Endothelial cell of umbilical vein (primary cell): ENCODE results near the gene HTN3. TPM values are rescaled to one million over a fixed set of nuclear protein-coding genes. Genes with fewer than 3 reads are reported as not detected.
A peak's percentile ranks its signal among the peaks of the same experiment; 100 is the strongest.
"Not testable (repeated sequence)": the region's sequence is repeated elsewhere in the genome, so short reads cannot be mapped to it uniquely, and the experiment has no call there.

Source experiments
- Bru-seq: library from RNA; stranded (reverse); fragments of 400-500 nt; gene quantifications from one replicate; lab custom pipeline; 2021; lab: Mats Ljungman, UMichigan
- BruChase-seq, 2 experiments: library from RNA; stranded (reverse); fragments of 400-500 nt; gene quantifications; one replicate each; lab custom pipeline; 2021; lab: Mats Ljungman, UMichigan
- BruUV-seq: library from RNA; stranded (reverse); fragments of 400-500 nt; replicated peaks from 2 replicates; lab custom pipeline; 2021; lab: Mats Ljungman, UMichigan
- CTCF ChIA-PET: fragments of 300-600, 350-600 bp; sonication (Branson Sonifier 250); formaldehyde crosslinking; loops from one replicate; lab custom pipeline; 2021; ENCODE audit warnings: antibody characterized with exemption, inconsistent platforms; lab: Charles Lee
- POLR2A ChIA-PET: fragments of 300-600, 350-600 bp; sonication (Branson Sonifier 250); formaldehyde crosslinking; loops from one replicate; lab custom pipeline; 2021; ENCODE audit warnings: antibody characterized with exemption, inconsistent platforms; lab: Charles Lee
- DNase-seq: peaks from one replicate; pipeline ENCODE4 v3.0.0-alpha.2; 2011; ENCODE audit warnings: low read depth, low spot score
- FAIRE-seq: peaks from 2 replicates; lab custom pipeline; 2011; peaks lifted over from hg19 to GRCh38; lab: Jason Lieb, UNC
- H2AFZ ChIP-seq: 2 replicates; pipeline ENCODE4 v1.6.0; 2012; ENCODE audit warnings: low read depth, low read length, control low read depth, inconsistent platforms
- H3K27ac ChIP-seq: 2 replicates; pipeline ENCODE4 v1.5.1; 2011; ENCODE audit warnings: low read depth, mild to moderate bottlenecking, control low read depth, low read length, moderate library complexity; ENCODE audit not compliant: insufficient read depth
- H3K27me3 ChIP-seq, 2 experiments: 2 replicates each; pipeline versions ENCODE4 v1.6.0 to v1.6.1; 2011; ENCODE audit warnings: low read length in 2 of 2, mixed read lengths in 1 of 2; ENCODE audit not compliant: control insufficient read depth in 2 of 2, insufficient read depth in 2 of 2
- H3K36me3 ChIP-seq, 2 experiments: 2 replicates in 1 of 2; 3 replicates in 1 of 2; pipeline ENCODE4 v1.5.1; 2011; ENCODE audit warnings: low read length in 2 of 2, mild to moderate bottlenecking in 1 of 2, moderate library complexity in 1 of 2; ENCODE audit not compliant: control insufficient read depth in 2 of 2, insufficient read depth in 2 of 2; ENCODE audit errors: extremely low read depth in 1 of 2
- H3K4me1 ChIP-seq: 3 replicates; pipeline ENCODE4 v1.5.1; 2011; ENCODE audit warnings: mild to moderate bottlenecking, low read length; ENCODE audit not compliant: control insufficient read depth, insufficient read depth; ENCODE audit errors: extremely low read depth
- H3K4me2 ChIP-seq: 2 replicates; pipeline ENCODE4 v1.6.1; 2011; ENCODE audit warnings: low read length, control low read depth, mixed read lengths; ENCODE audit not compliant: insufficient read depth
- H3K4me3 ChIP-seq, 3 experiments: fragments of 200-600 bp in 1 of 3; sonication (generic), shearing (Covaris generic) in 1 of 3; replicated peaks in 1 of 3; 2 replicates each; pipeline ENCODE4 v1.5.1; 2011 to 2016; ENCODE audit warnings: control low read depth in 3 of 3, low read length in 3 of 3, mild to moderate bottlenecking in 2 of 3, inconsistent platforms in 1 of 3, low read depth in 1 of 3, moderate library complexity in 1 of 3; ENCODE audit not compliant: insufficient read depth in 1 of 3
- H3K79me2 ChIP-seq: 2 replicates; pipeline ENCODE4 v1.6.0; 2012; ENCODE audit warnings: low read length, inconsistent platforms; ENCODE audit not compliant: control insufficient read depth, insufficient read depth
- H3K9ac ChIP-seq: replicated peaks from 2 replicates; pipeline ENCODE3; 2011; ENCODE audit warnings: low read length, control low read depth; ENCODE audit not compliant: insufficient read depth; ENCODE audit errors: extremely low read depth
- H3K9me1 ChIP-seq: replicated peaks from 3 replicates; pipeline ENCODE4 v1.6.0; 2011; ENCODE audit warnings: mild to moderate bottlenecking, low read length; ENCODE audit not compliant: control insufficient read depth, insufficient read depth; ENCODE audit errors: extremely low read depth
- H3K9me3 ChIP-seq: replicated peaks from 2 replicates; pipeline ENCODE4 v1.5.1; 2012; ENCODE audit warnings: low read length, inconsistent platforms; ENCODE audit not compliant: control insufficient read depth, insufficient read depth
- H4K20me1 ChIP-seq: replicated peaks from 2 replicates; pipeline ENCODE3; 2011; ENCODE audit warnings: mild to moderate bottlenecking, low read length; ENCODE audit not compliant: control insufficient read depth, insufficient read depth; ENCODE audit errors: extremely low read depth
- EZH2 ChIP-seq: IDR thresholded peaks from 2 replicates; pipeline ENCODE4 v1.6.1; 2012; ENCODE audit warnings: borderline replicate concordance, low read depth, mild to moderate bottlenecking, moderate library complexity, low read length, inconsistent platforms; ENCODE audit not compliant: severe bottlenecking
- dilution Hi-C: fragments of 300-500 bp; cut with MboI; formaldehyde crosslinking; loops from one replicate; pipeline ENCODE4 v1.15.0; 2019; ENCODE audit warnings: low sequenced_read_pairs; ENCODE audit not compliant: extremely low pct_ligation_motif_present
- intact Hi-C: fragments of 100-400 bp; cut with micrococcal nuclease; formaldehyde crosslinking; loops from one replicate; pipeline ENCODE4 v1.10.0; 2022
- long read RNA-seq: library from polyadenylated mRNA; stranded (forward); transcript quantifications from one replicate; pipeline ENCODE4 v2.0.0, GENCODE V29; 2021
- polyA minus RNA-seq, 3 experiments: library from RNA; depleted of rRNA, polyadenylated mRNA; stranded (reverse); fragments of >200 nt; gene quantifications; 1 replicate in 1 of 3; 2 replicates in 2 of 3; pipeline ENCODE4 v1.2.3, GENCODE V29; 2011
- polyA plus RNA-seq, 4 experiments: library from polyadenylated mRNA; depleted of rRNA in 3 of 4; stranded (reverse) in 3 of 4; unstranded in 1 of 4; fragments of >200 nt; gene quantifications; 2 replicates each; pipeline versions ENCODE4 v1.2.1 to v1.2.3, GENCODE V29; 2011 to 2012; ENCODE audit warnings: missing spikeins in 1 of 4
- total RNA-seq: library from RNA; stranded (reverse); gene quantifications from 2 replicates; pipeline ENCODE4 v1.2.3, GENCODE V29; 2021

HTN3 gene
- not detected in 2 replicates for total RNA-seq
- not detected in 2 replicates for polyA plus RNA-seq
- not detected in 2 replicates for polyA plus RNA-seq (2011; cell fraction: cytosol; rRNA removed)
- not detected in 2 replicates for polyA plus RNA-seq (2011; cell fraction: nucleus; rRNA removed)
- polyA plus RNA-seq (2012), result not detected in 2 replicates
- not detected in 2 replicates for polyA minus RNA-seq
- polyA minus RNA-seq (2011; cell fraction: cytosol; rRNA and poly(A)+ RNA removed), result not detected
- polyA minus RNA-seq (2011; cell fraction: nucleus; rRNA and poly(A)+ RNA removed), result not detected in 2 replicates
- not detected for Bru-seq, nascent RNA
- BruChase-seq, experiment 1, labeled RNA remaining after a 6-hour chase, result not detected
- BruChase-seq, experiment 2, labeled RNA remaining after a 2-hour chase, result not detected
- long read RNA-seq, result 0 reads

- H3K27me3 ChIP-seq, dilution Hi-C loops, intact Hi-C loops, H3K9me1 ChIP-seq, H3K4me2 ChIP-seq, FAIRE-seq, H3K36me3 ChIP-seq, H3K4me1 ChIP-seq, H3K9ac ChIP-seq, DNase-seq, BruUV-seq, POLR2A ChIA-PET, H2AFZ ChIP-seq, H4K20me1 ChIP-seq, H3K27ac ChIP-seq, H3K4me3 ChIP-seq, CTCF ChIA-PET, H3K9me3 ChIP-seq, H3K79me2 ChIP-seq: not testable (repeated sequence)
These were observed at the start of gene HTN3 for GRCh38 chr4:70028159-70028558. Gene HTN3 (plus strand): TSS chr4:70028459. CDS start chr4:70030741, 2,282 bp downstream.

DNA sequence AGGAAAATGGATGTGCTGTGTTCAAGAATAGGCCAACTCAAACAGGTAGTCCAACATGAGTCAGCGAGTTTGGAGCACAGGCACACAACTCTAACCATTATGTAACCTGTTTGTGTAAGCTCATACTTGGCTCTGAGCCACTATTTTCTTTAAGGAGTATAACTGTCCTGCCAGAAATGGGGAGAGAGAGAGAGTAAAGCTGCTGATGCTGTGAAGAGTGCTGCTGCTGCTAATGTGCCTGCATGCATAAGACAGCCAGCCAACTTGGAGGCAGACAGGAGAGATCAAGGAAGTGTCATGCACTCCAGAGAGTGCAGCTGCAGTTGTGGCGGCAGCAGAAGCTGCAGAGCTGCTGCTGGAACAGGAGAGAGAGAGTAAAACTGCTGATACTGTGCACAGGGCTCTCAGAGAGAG, 44.2 kb upstream of the HTN3 start:
- no peaks in the 10 kb centered on the region for H4K20me1 ChIP-seq
- no peak overlapping the region for H3K27ac ChIP-seq
- CTCF ChIA-PET, result no interaction called here
- no peak overlapping the region for H3K4me3 ChIP-seq
- H3K9me3 ChIP-seq, result no peaks in the 10 kb centered on the region
- BruUV-seq, result no TSS peak
- H3K9me1 ChIP-seq, result no peaks in the 10 kb centered on the region
- H2AFZ ChIP-seq, result no peak overlapping the region
- H3K4me2 ChIP-seq, result no peak overlapping the region
- no peaks in the 10 kb centered on the region for H3K36me3 ChIP-seq
- no peaks in the 10 kb centered on the region for H3K79me2 ChIP-seq
- peak; percentile 29 for DNase-seq
- no peak overlapping the region for H3K9ac ChIP-seq
- TF ChIP-seq EZH2, result no peak
- dilution Hi-C loops, result no loop called here
- FAIRE-seq, result peak; percentile 58
- H3K4me1 ChIP-seq, result no peaks in the 10 kb centered on the region
- intact Hi-C loops, result no loop called here
- POLR2A ChIA-PET, result no interaction called here
- H3K27me3 ChIP-seq, result peaks cover 2% of the 10 kb centered on the region in 2 experiments
